HEK293T (cell line): ENCODE measurements around the gene CD82.

Experiments
- CTCF ChIA-PET: fragments of 350-600 bp; formaldehyde crosslinking; extraction: SDS; loops from one replicate; lab custom pipeline; 2021; ENCODE audit warnings: antibody characterized with exemption, inconsistent platforms; lab: Yijun Ruan, JAX
- POLR2A ChIA-PET: fragments of 350-600 bp; formaldehyde crosslinking; extraction: SDS; loops from one replicate; lab custom pipeline; 2020; ENCODE audit warnings: antibody characterized with exemption, inconsistent platforms; lab: Yijun Ruan, JAX
- DNase-seq: peaks from one replicate; pipeline ENCODE4 v3.0.0; 2012; ENCODE audit warnings: mixed read lengths; ENCODE audit errors: extremely low spot score
- ARNT ChIP-seq: fragments of 450-650 bp; IDR thresholded peaks from 2 replicates; pipeline ENCODE4 v1.6.1; 2017; ENCODE audit warnings: mild to moderate bottlenecking
- BHLHE40 ChIP-seq: fragments of 450-650 bp; IDR thresholded peaks from 2 replicates; pipeline ENCODE4 v1.6.1; 2016; ENCODE audit warnings: mild to moderate bottlenecking, moderate library complexity, borderline replicate concordance
- CTBP1 ChIP-seq: fragments of 450-650 bp; IDR thresholded peaks from 2 replicates; pipeline ENCODE4 v1.6.1; 2016; ENCODE audit warnings: borderline replicate concordance
- ELF4 ChIP-seq: fragments of 450-650 bp; IDR thresholded peaks from 2 replicates; pipeline ENCODE4 v1.6.1; 2017; ENCODE audit warnings: antibody characterized with exemption
- FOXA1 ChIP-seq: fragments of 450-650 bp; IDR thresholded peaks from 2 replicates; pipeline ENCODE4 v1.6.1; 2016; ENCODE audit warnings: mild to moderate bottlenecking
- FOXK2 ChIP-seq: fragments of 450-650 bp; IDR thresholded peaks from 2 replicates; pipeline ENCODE4 v1.6.1; 2016; ENCODE audit warnings: mild to moderate bottlenecking
- FOXM1 ChIP-seq: fragments of 450-650 bp; IDR thresholded peaks from 2 replicates; pipeline ENCODE4 v1.6.1; 2017; ENCODE audit warnings: mild to moderate bottlenecking, borderline replicate concordance
- HDGF ChIP-seq: fragments of 450-650 bp; IDR thresholded peaks from 2 replicates; pipeline ENCODE4 v1.6.1; 2017; ENCODE audit warnings: antibody characterized with exemption, borderline replicate concordance
- L3MBTL2 ChIP-seq: fragments of 450-650 bp; conservative IDR thresholded peaks from 2 replicates; pipeline ENCODE4 v1.6.1; 2016; ENCODE audit warnings: mild to moderate bottlenecking
- LEF1 ChIP-seq: fragments of 450-650 bp; IDR thresholded peaks from 2 replicates; pipeline ENCODE4 v1.6.1; 2017; ENCODE audit warnings: mild to moderate bottlenecking, borderline replicate concordance
- NFRKB ChIP-seq: fragments of 450-650 bp; IDR thresholded peaks from 2 replicates; pipeline ENCODE4 v1.6.1; 2016; ENCODE audit warnings: mild to moderate bottlenecking, moderate library complexity
- PKNOX1 ChIP-seq: fragments of 450-650 bp; IDR thresholded peaks from 2 replicates; pipeline ENCODE4 v1.6.1; 2016
- SP1 ChIP-seq: fragments of 450-650 bp; IDR thresholded peaks from 2 replicates; pipeline ENCODE4 v1.6.1; 2017
- SUZ12 ChIP-seq: fragments of 450-650 bp; IDR thresholded peaks from 2 replicates; pipeline ENCODE4 v1.6.1; 2016; ENCODE audit warnings: mild to moderate bottlenecking
- TARDBP ChIP-seq: fragments of 450-650 bp; IDR thresholded peaks from 2 replicates; pipeline ENCODE4 v1.6.1; 2016
- ZNF384 ChIP-seq: fragments of 450-650 bp; IDR thresholded peaks from 2 replicates; pipeline ENCODE4 v1.6.1; 2016

Gene CD82

GRCh38 chr11:44590769-44591168, 25.3 kb downstream of the CD82 start:
- no peak for DNase-seq
- TF ChIP-seq FOXM1 = no peak
- TF ChIP-seq TARDBP = no peak
- TF ChIP-seq FOXA1 = no peak
- no peak for TF ChIP-seq ARNT
- TF ChIP-seq FOXK2 = no peak
- no peak for TF ChIP-seq ELF4
- no peak for TF ChIP-seq CTBP1
- TF ChIP-seq SUZ12 = no peak
- TF ChIP-seq ZNF384 = no peak
- TF ChIP-seq PKNOX1 = no peak
- TF ChIP-seq LEF1 = no peak
- TF ChIP-seq NFRKB = no peak
- no peak for TF ChIP-seq SP1
- no peak for TF ChIP-seq BHLHE40
- ChIA-PET POLR2A (no interaction called here), CTCF (interaction anchor here (0.6 to 0.9 kb wide), 3 partner anchors 27 to 78 kb away, joined by 3 to 6 read pairs (median 4); no protein-coding TSS in a partner anchor)

DNA sequence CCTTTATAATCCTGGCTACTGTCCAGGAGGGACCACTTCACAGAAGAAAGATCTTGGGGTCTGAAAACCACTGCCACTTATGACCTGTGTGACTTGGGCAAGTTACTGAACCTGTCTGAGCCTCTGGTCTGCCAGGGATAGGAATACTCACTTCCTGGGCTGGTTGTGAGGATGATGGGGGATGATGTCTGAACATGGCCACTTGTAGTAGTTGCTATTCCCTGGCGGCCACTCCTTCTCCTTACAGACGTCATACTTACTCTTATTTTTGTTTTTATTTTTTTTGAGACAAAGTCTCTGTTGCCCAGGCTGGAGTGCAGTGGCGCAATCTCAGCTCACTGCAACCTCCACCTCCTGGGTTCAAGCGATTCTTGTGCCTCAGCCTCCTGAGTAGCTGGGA, 26.1 kb downstream of the CD82 start:
- TF ChIP-seq L3MBTL2 (no peak), SUZ12 (no peak), TARDBP (no peak), FOXA1 (no peak), ELF4 (no peak), ARNT (no peak), LEF1 (no peak), FOXK2 (no peak), NFRKB (no peak), CTBP1 (no peak), HDGF (no peak), SP1 (no peak), FOXM1 (no peak), BHLHE40 (no peak), PKNOX1 (no peak)
- ChIA-PET POLR2A (no interaction called here), CTCF (interaction anchor here (0.9 kb wide), 1 partner anchor 26 kb away, joined by 3 read pairs; no protein-coding TSS in a partner anchor)
- DNase-seq = no peak

- TF ChIP-seq FOXM1 (no peak), NFRKB (no peak), ELF4 (no peak), LEF1 (no peak), ARNT (no peak), ZNF384 (no peak), SUZ12 (no peak), CTBP1 (no peak), L3MBTL2 (no peak), BHLHE40 (no peak), PKNOX1 (no peak), TARDBP (no peak), FOXA1 (no peak), HDGF (no peak), FOXK2 (no peak), SP1 (no peak)
- ChIA-PET POLR2A (no interaction called here), CTCF (interaction anchor here (0.6 kb wide), 1 partner anchor 8 kb away, joined by 4 read pairs; no protein-coding TSS in a partner anchor)
- no peak for DNase-seq
Observed at GRCh38 chr11:44592125-44592940, 26.9 kb downstream of the CD82 start.

DNA sequence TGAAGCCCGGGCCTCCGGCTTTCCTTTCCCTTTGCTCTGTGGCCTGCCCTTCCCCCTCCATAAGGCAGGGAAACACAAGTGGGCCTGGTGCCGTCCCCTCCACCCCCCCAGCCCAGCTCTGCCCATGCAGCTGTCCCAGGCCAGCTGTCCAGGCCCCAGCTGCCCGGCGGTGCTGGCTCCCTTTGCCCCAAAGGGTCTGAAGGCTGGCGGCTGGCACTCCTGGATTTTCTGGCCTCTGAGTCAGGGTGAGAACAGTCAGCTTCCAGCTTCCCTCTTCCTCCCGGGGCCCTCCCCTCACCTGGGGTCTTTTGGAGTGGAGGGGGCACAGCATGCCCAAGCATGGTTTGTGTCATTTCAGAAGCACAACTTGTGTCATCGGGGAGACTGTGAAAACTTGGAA, 27.8 kb downstream of the CD82 start:
- ChIA-PET CTCF (interaction anchor here (0.6 kb wide), 1 partner anchor 9 kb away, joined by 4 read pairs; no protein-coding TSS in a partner anchor), POLR2A (no interaction called here)
- DNase-seq = no peak
- no peak for TF ChIP-seq FOXA1

GRCh38 chr11:44595006-44595405, 29.5 kb downstream of the CD82 start:
- no peak for DNase-seq
- POLR2A ChIA-PET = interaction anchor here (0.6 to 1.2 kb wide), 2 partner anchors 11 to 500 kb away, joined by 3 read pairs; partner anchors contain the start of gene EXT2
- TF ChIP-seq ARNT (no peak), LEF1 (no peak), FOXM1 (no peak), FOXA1 (no peak), ELF4 (no peak), BHLHE40 (no peak), PKNOX1 (no peak), TARDBP (no peak), SP1 (no peak), HDGF (no peak), FOXK2 (no peak), CTBP1 (no peak), ZNF384 (no peak), NFRKB (no peak), L3MBTL2 (no peak), SUZ12 (no peak)
- CTCF ChIA-PET = no interaction called here
